GM23338 (cell line): Measurements from ENCODE around the gene PRAMEF12. TPM values are rescaled to one million over a fixed set of nuclear protein-coding genes. Genes with fewer than 3 reads are reported as not detected.

Source experiments
- ATAC-seq: fragments of 200-7000 bp; cut with Tn5 transposase; 3 replicates; pipeline ENCODE4 v1.9.1; 2020
- DNase-seq: peaks from one replicate; pipeline ENCODE4 v3.0.0-alpha.2; 2015; ENCODE audit warnings: low spot score
- H2AFZ ChIP-seq: fragments of 200-600 bp; sonication (generic); 2 replicates; pipeline ENCODE4 v1.8.0; 2016; ENCODE audit warnings: antibody characterized with exemption, mild to moderate bottlenecking, moderate library complexity
- H3F3A ChIP-seq: fragments of 200-600 bp; sonication (generic); replicated peaks from 2 replicates; pipeline ENCODE4 v1.8.0; 2017; ENCODE audit warnings: antibody characterized with exemption, mixed run types, low read depth
- H3K27ac ChIP-seq: fragments of 200-600 bp; sonication (generic); 2 replicates; pipeline ENCODE4 v1.6.1; 2016; ENCODE audit warnings: low read depth
- H3K27me3 ChIP-seq: fragments of 200-600 bp; sonication (generic); 2 replicates; pipeline ENCODE4 v1.8.0; 2016; ENCODE audit warnings: mild to moderate bottlenecking, mixed run types, moderate library complexity; ENCODE audit not compliant: insufficient read depth
- H3K36me3 ChIP-seq: fragments of 200-600 bp; sonication (generic); 2 replicates; pipeline ENCODE4 v1.8.0; 2016; ENCODE audit warnings: mild to moderate bottlenecking; ENCODE audit not compliant: insufficient read depth
- H3K4me1 ChIP-seq: fragments of 200-600 bp; sonication (generic); 2 replicates; pipeline ENCODE4 v1.8.0; 2016; ENCODE audit warnings: mild to moderate bottlenecking, moderate library complexity; ENCODE audit not compliant: insufficient read depth
- H3K4me2 ChIP-seq: fragments of 200-600 bp; sonication (generic); 2 replicates; pipeline ENCODE4 v1.7.1; 2017; ENCODE audit warnings: mixed run types
- H3K4me3 ChIP-seq: fragments of 200-600 bp; sonication (generic); 2 replicates; pipeline ENCODE4 v1.6.1; 2016; ENCODE audit warnings: mixed run types
- H3K79me2 ChIP-seq: fragments of 200-600 bp; sonication (generic); replicated peaks from 2 replicates; pipeline ENCODE4 v1.8.0; 2017; ENCODE audit warnings: mild to moderate bottlenecking; ENCODE audit not compliant: insufficient read depth
- H3K9me2 ChIP-seq: fragments of 200-600 bp; sonication (generic); 2 replicates; pipeline ENCODE4 v1.8.0; 2017; ENCODE audit not compliant: insufficient read depth
- H4K20me1 ChIP-seq: fragments of 200-600 bp; sonication (generic); replicated peaks from 2 replicates; pipeline ENCODE4 v1.8.0; 2017; ENCODE audit warnings: mild to moderate bottlenecking; ENCODE audit not compliant: insufficient read depth
- H3K27ac Mint-ChIP-seq: 2 replicates; pipeline ENCODE4 v1.8.0; 2020; ENCODE audit warnings: inconsistent platforms, mild to moderate bottlenecking, moderate library complexity, mixed read lengths
- H3K27me3 Mint-ChIP-seq: 3 replicates; pipeline ENCODE4 v1.8.0; 2022; ENCODE audit warnings: low read depth, mild to moderate bottlenecking, moderate library complexity, mixed read lengths, inconsistent platforms; ENCODE audit not compliant: insufficient read depth, poor library complexity
- H3K36me3 Mint-ChIP-seq: 3 replicates; pipeline ENCODE4 v1.8.0; 2021; ENCODE audit warnings: low read depth, mild to moderate bottlenecking, inconsistent platforms, moderate library complexity, mixed read lengths
- H3K4me1 Mint-ChIP-seq: 3 replicates; pipeline ENCODE4 v1.8.0; 2020; ENCODE audit warnings: mild to moderate bottlenecking, inconsistent platforms, mixed read lengths
- H3K4me3 Mint-ChIP-seq: 3 replicates; pipeline ENCODE4 v1.8.0; 2021; ENCODE audit warnings: moderate library complexity, mild to moderate bottlenecking, inconsistent platforms, mixed read lengths
- H3K9me3 Mint-ChIP-seq: 3 replicates; pipeline ENCODE4 v1.8.0; 2020; ENCODE audit warnings: moderate library complexity, mild to moderate bottlenecking, inconsistent platforms, mixed read lengths
- CREB1 ChIP-seq: fragments of 250-450 bp; sonication (Bioruptor Pico); IDR thresholded peaks from 2 replicates; pipeline ENCODE4 v1.5.0; 2020; ENCODE audit warnings: low read depth, mild to moderate bottlenecking, moderate library complexity
- CTCF ChIP-seq, 2 experiments: fragments of 200-600 bp in 1 of 2; sonication (generic) in 1 of 2; conservative IDR thresholded peaks; 2 replicates each; pipeline versions ENCODE4 v1.5.1 to v1.6.1; 2016 to 2017; ENCODE audit warnings: antibody characterized with exemption in 2 of 2, low read depth in 2 of 2, mild to moderate bottlenecking in 2 of 2, moderate library complexity in 1 of 2
- ETS1 ChIP-seq: IDR thresholded peaks from 2 replicates; pipeline ENCODE4 v1.6.1; 2016; ENCODE audit warnings: antibody characterized with exemption
- EZH2 ChIP-seq: fragments of 200-600 bp; sonication (generic); IDR thresholded peaks from one replicate; pipeline ENCODE4 v1.8.0; 2017; ENCODE audit warnings: antibody characterized with exemption, mild to moderate bottlenecking, low read depth; ENCODE audit not compliant: unreplicated experiment
- EZH2phosphoT487 ChIP-seq: fragments of 200-600 bp; sonication (generic); IDR thresholded peaks from one replicate; pipeline ENCODE4 v1.8.1; 2018; ENCODE audit warnings: antibody characterized with exemption; ENCODE audit not compliant: unreplicated experiment
- JUNB ChIP-seq: IDR thresholded peaks from one replicate; pipeline ENCODE4 v1.6.1; 2016; ENCODE audit warnings: antibody characterized with exemption; ENCODE audit not compliant: unreplicated experiment
- NANOG ChIP-seq: IDR thresholded peaks from 2 replicates; pipeline ENCODE4 v1.6.1; 2016; ENCODE audit warnings: antibody characterized with exemption, borderline replicate concordance
- POLR2AphosphoS5 ChIP-seq: IDR thresholded peaks from 2 replicates; pipeline ENCODE4 v1.6.1; 2016; ENCODE audit warnings: antibody characterized with exemption, low read depth
- REST ChIP-seq: IDR thresholded peaks from one replicate; pipeline ENCODE4 v1.6.1; 2018; ENCODE audit warnings: antibody characterized with exemption; ENCODE audit not compliant: unreplicated experiment
- STAT1 ChIP-seq: IDR thresholded peaks from one replicate; pipeline ENCODE4 v1.6.1; 2016; ENCODE audit warnings: antibody characterized with exemption; ENCODE audit not compliant: unreplicated experiment
- ZNF114 ChIP-seq: fragments of 250-450 bp; sonication (Bioruptor Pico); IDR thresholded peaks from 2 replicates; pipeline ENCODE4 v1.5.0; 2020; ENCODE audit warnings: mild to moderate bottlenecking, moderate library complexity
- ZNF331 ChIP-seq: fragments of 250-450 bp; sonication (Bioruptor Pico); IDR thresholded peaks from 2 replicates; pipeline ENCODE4 v1.5.0; 2020; ENCODE audit warnings: low read depth, mild to moderate bottlenecking, moderate library complexity
- ZNF462 ChIP-seq: fragments of 250-450 bp; sonication (Bioruptor Pico); IDR thresholded peaks from 2 replicates; pipeline ENCODE4 v1.5.0; 2020; ENCODE audit warnings: mild to moderate bottlenecking, moderate library complexity
- polyA plus RNA-seq: library from polyadenylated mRNA; unstranded; fragments of >200 nt; fragmentation: Nextera tagmentation; extraction: Ambion mirVana; gene quantifications from 2 replicates; pipeline ENCODE4 v1.2.1, GENCODE V29; 2016
- total RNA-seq: library from RNA; depleted of rRNA; stranded (reverse); fragments of >200 nt; shearing (Covaris generic); gene quantifications from 2 replicates; pipeline ENCODE4 v1.2.3, GENCODE V29; 2014

Gene PRAMEF12
- total and polyA plus RNA-seq, 2 experiments from 2014 or later: not detected

- H3K4me1 Mint-ChIP-seq: no peaks in the 10 kb centered on the region
- Histone ChIP-seq H3F3A (no peaks in the 10 kb centered on the region), H3K4me3 (no peak overlapping the region), H3K9me2 (no peaks in the 10 kb centered on the region), H3K4me2 (no peak overlapping the region), H3K27me3 (no peaks in the 10 kb centered on the region), H3K4me1 (0 out of 2 replicates have a peak, but pooled peaks cover 3% of the 10 kb centered on the region), H3K27ac (no peak overlapping the region), H3K36me3 (no peaks in the 10 kb centered on the region), H2AFZ (peak overlapping the region; percentile 52; the same call in 1 of the 2 replicates), H4K20me1 (no peaks in the 10 kb centered on the region), H3K79me2 (no peaks in the 10 kb centered on the region)
- no peak overlapping the region for H3K27ac Mint-ChIP-seq
- no peaks in the 10 kb centered on the region for H3K36me3 Mint-ChIP-seq
- H3K9me3 Mint-ChIP-seq: peaks cover 10% of the 10 kb centered on the region; the same call in 2 of the 3 replicates
- ATAC-seq (no peak), DNase-seq (no peak)
- TF ChIP-seq EZH2 (no peak), ZNF331 (CRISPR knock-in tag) (no peak), REST (no peak), EZH2phosphoT487 (no peak), CREB1 (CRISPR knock-in tag) (no peak), POLR2AphosphoS5 (no peak), ETS1 (no peak), ZNF462 (no peak), ZNF114 (CRISPR knock-in tag) (no peak), STAT1 (no peak), NANOG (no peak), JUNB (no peak), CTCF (conservative IDR thresholded peaks at IDR 0.05; ENCODE audit: low read depth in 2 of 2) (no peak)
- H3K4me3 Mint-ChIP-seq: no peak overlapping the region
- H3K27me3 Mint-ChIP-seq: no peaks in the 10 kb centered on the region
These were observed 28.2 kb upstream of the PRAMEF12 start for GRCh38 chr1:12745126-12745991.
